HepG2 (cell line): ENCODE data around the gene DIPK1C. TPM values are rescaled to one million over a fixed set of nuclear protein-coding genes. Genes with fewer than 3 reads are reported as not detected.
A peak's percentile ranks its signal among the peaks of the same experiment; 100 is the strongest.

Experiments
- CCDC6 ChIP-seq: sonication (generic); formaldehyde crosslinking; IDR thresholded peaks from 2 replicates; pipeline ENCODE4 v1.8.1; 2022; ENCODE audit warnings: mild to moderate bottlenecking, missing genetic modification reagents, moderate library complexity
- CENPT ChIP-seq: sonication (generic); formaldehyde crosslinking; IDR thresholded peaks from 2 replicates; pipeline ENCODE4 v1.8.0; 2022; ENCODE audit warnings: low read depth, mild to moderate bottlenecking, moderate library complexity, missing genetic modification reagents
- DNMT1 ChIP-seq: sonication (generic); formaldehyde crosslinking; IDR thresholded peaks from 2 replicates; pipeline ENCODE4 v1.5.1; 2020; ENCODE audit warnings: mild to moderate bottlenecking, missing genetic modification reagents
- FOXK1 ChIP-seq: sonication (generic); formaldehyde crosslinking; IDR thresholded peaks from 2 replicates; pipeline ENCODE4 v1.4.0; 2020; ENCODE audit warnings: low read depth, missing genetic modification reagents, borderline replicate concordance
- HDAC2 ChIP-seq: sonication (generic); formaldehyde crosslinking; IDR thresholded peaks from 2 replicates; pipeline ENCODE4 v1.4.0; 2020; ENCODE audit warnings: missing genetic modification reagents
- HMGA1 ChIP-seq: sonication (generic); formaldehyde crosslinking; conservative IDR thresholded peaks from 2 replicates; pipeline ENCODE4 v1.4.0; 2020; ENCODE audit warnings: missing genetic modification reagents
- IKZF4 ChIP-seq: sonication (generic); formaldehyde crosslinking; IDR thresholded peaks from 2 replicates; pipeline ENCODE4 v1.5.1; 2020; ENCODE audit warnings: borderline replicate concordance, mild to moderate bottlenecking, low read depth, missing genetic modification reagents; ENCODE audit errors: not compliant biosample characterization
- PCBP2 ChIP-seq: fragments of 200-400 bp; formaldehyde crosslinking; optimal IDR thresholded peaks from 2 replicates; pipeline ENCODE3; 2018; ENCODE audit warnings: low read length, low read depth; ENCODE audit not compliant: poor library complexity, severe bottlenecking
- RELA ChIP-seq: sonication (generic); formaldehyde crosslinking; IDR thresholded peaks from 2 replicates; pipeline ENCODE4 v1.4.0; 2020; ENCODE audit warnings: missing genetic modification reagents
- RFXANK ChIP-seq: IDR thresholded peaks from 2 replicates; pipeline ENCODE4 v1.6.1; 2016
- SMAD9 ChIP-seq: sonication (generic); formaldehyde crosslinking; IDR thresholded peaks from 2 replicates; pipeline ENCODE4 v1.5.1; 2020; ENCODE audit warnings: mild to moderate bottlenecking, missing genetic modification reagents
- U2AF2 ChIP-seq: fragments of 200-400 bp; formaldehyde crosslinking; IDR thresholded peaks from 2 replicates; pipeline ENCODE4 v1.6.1; 2017; ENCODE audit warnings: low read depth, mild to moderate bottlenecking, low read length
- WIZ ChIP-seq: sonication (generic); formaldehyde crosslinking; IDR thresholded peaks from 2 replicates; pipeline ENCODE4 v1.5.1; 2020; ENCODE audit warnings: mild to moderate bottlenecking, missing genetic modification reagents
- ZBTB7A ChIP-seq: sonication (generic); formaldehyde crosslinking; IDR thresholded peaks from 2 replicates; pipeline ENCODE4 v1.8.0; 2022; ENCODE audit warnings: mild to moderate bottlenecking, missing genetic modification reagents
- ZNF460 ChIP-seq: sonication (generic); formaldehyde crosslinking; IDR thresholded peaks from 2 replicates; pipeline ENCODE4 v1.5.1; 2020; ENCODE audit warnings: missing genetic modification reagents, mild to moderate bottlenecking, borderline replicate concordance
- ZNF781 ChIP-seq: sonication (generic); formaldehyde crosslinking; IDR thresholded peaks from 2 replicates; pipeline ENCODE4 v1.5.1; 2020; ENCODE audit warnings: borderline replicate concordance, mild to moderate bottlenecking, missing genetic modification reagents; ENCODE audit errors: not compliant biosample characterization
- ZNF782 ChIP-seq: sonication (generic); formaldehyde crosslinking; IDR thresholded peaks from 2 replicates; pipeline ENCODE4 v1.4.0; 2020; ENCODE audit warnings: missing genetic modification reagents, mild to moderate bottlenecking, borderline replicate concordance
- polyA plus RNA-seq, 8 experiments: library from polyadenylated mRNA; depleted of rRNA in 3 of 8; stranded (reverse) in 7 of 8; unstranded in 1 of 8; fragments of >200 nt; fragmentation: Illumina TruSeq in 4 of 8; extraction: Trizol in 4 of 8; gene quantifications; 2 replicates each; pipeline versions ENCODE4 v1.2.1 to v1.2.3, GENCODE V29; 2011 to 2016; ENCODE audit warnings: low read depth in 4 of 8, missing spikeins in 1 of 8, mixed read lengths in 1 of 8; ENCODE audit not compliant: insufficient read depth in 1 of 8
- total RNA-seq, 5 experiments: library from RNA; depleted of rRNA; stranded (reverse); fragments of >200 nt; fragmentation: Illumina TruSeq; extraction: Trizol; gene quantifications; 2 replicates each; pipeline ENCODE4 v1.2.3, GENCODE V29; 2016; ENCODE audit warnings: low read depth in 1 of 5
- TF ChIP-seq, protein P1 (sequence below): IDR thresholded peaks from 2 replicates; pipeline ENCODE4 v1.6.1; 2016; ENCODE audit warnings: control low read depth
- TF ChIP-seq, protein P2 (sequence below): sonication (generic); formaldehyde crosslinking; IDR thresholded peaks from 2 replicates; pipeline ENCODE4 v1.8.1; 2023; ENCODE audit warnings: mild to moderate bottlenecking, missing genetic modification reagents
- TF ChIP-seq, protein P3 (sequence below): sonication (generic); formaldehyde crosslinking; IDR thresholded peaks from 2 replicates; pipeline ENCODE4 v1.4.0; 2020; ENCODE audit warnings: mild to moderate bottlenecking, missing genetic modification reagents
- TF ChIP-seq, protein P4 (sequence below): sonication (generic); formaldehyde crosslinking; IDR thresholded peaks from 2 replicates; pipeline ENCODE4 v1.5.0; 2020; ENCODE audit warnings: mild to moderate bottlenecking, missing genetic modification reagents
- TF ChIP-seq, protein P5 (sequence below): sonication (generic); formaldehyde crosslinking; IDR thresholded peaks from 2 replicates; pipeline ENCODE4 v1.8.0; 2022; ENCODE audit warnings: mild to moderate bottlenecking, missing genetic modification reagents

DIPK1C gene
- total and polyA plus RNA-seq, 2 of the 13 experiments (the other 11 are each of a cell fraction or from before 2014, with no cell fraction given) = 1.8 TPM; not detected in 1

DNA sequence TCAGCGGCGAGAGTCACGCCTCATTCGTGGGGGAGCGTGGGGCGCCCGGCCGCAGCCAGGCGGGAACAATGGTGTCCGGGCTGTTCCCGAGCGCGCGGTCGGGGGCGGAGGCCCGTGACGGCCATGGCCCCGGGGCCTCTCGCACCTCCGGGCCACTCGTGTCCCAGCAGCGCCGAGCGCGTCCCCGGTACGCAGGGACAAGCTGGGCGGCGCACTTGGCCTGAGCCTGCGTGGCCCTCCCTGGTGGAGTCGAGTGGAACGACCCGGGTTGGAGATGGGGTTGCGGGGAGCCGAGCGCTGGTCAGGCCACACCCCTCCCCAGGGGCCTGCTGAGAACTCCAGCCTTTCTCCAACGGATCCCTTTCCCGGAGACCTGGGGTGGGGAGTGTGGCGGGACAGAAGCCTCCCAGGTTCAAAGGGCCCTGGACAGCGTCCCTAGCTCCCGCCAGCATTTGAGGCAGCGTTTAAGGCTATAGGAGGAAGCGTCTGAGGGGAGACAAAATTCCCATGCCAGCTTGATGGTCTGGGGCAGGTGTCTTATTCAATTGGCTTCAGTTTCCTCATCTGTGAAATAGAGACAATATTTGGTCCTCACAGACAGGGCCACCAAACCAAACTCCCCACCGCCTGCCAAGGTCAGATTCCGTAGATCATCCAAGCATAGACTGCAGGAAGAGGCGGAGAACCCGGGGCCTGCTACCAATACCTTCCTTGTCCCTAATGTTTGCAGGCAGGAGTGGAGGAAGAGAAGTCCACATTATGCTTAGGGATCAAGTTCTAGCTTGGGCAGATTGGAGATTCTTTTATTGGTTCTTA is 39.6 kb upstream of the DIPK1C start (continued):
- TF ChIP-seq CENPT (0 out of 2 replicates have a peak, but pooled peaks have one; percentile 27), ZNF781 (CRISPR knock-in tag) (no peak), WIZ (CRISPR knock-in tag) (no peak), ZNF782 (CRISPR knock-in tag) (0 out of 2 replicates have a peak, but pooled peaks have one; percentile 45), IKZF4 (CRISPR knock-in tag) (no peak), PCBP2 (no peak), ZNF460 (CRISPR knock-in tag) (no peak), FOXK1 (CRISPR knock-in tag) (no peak), RFXANK (0 out of 2 replicates have a peak, but pooled peaks have one; percentile 11), ZBTB7A (CRISPR knock-in tag) (no peak), HDAC2 (CRISPR knock-in tag) (no peak; the same call in 1 of the 2 replicates), RELA (CRISPR knock-in tag) (0 out of 2 replicates have a peak, but pooled peaks have one; percentile 46), HMGA1 (CRISPR knock-in tag) (no peak), DNMT1 (CRISPR knock-in tag) (no peak), U2AF2 (no peak), SMAD9 (CRISPR knock-in tag) (no peak), CCDC6 (CRISPR knock-in tag) (no peak; the same call in 1 of the 2 replicates)
- TF ChIP-seq, protein P1, sequence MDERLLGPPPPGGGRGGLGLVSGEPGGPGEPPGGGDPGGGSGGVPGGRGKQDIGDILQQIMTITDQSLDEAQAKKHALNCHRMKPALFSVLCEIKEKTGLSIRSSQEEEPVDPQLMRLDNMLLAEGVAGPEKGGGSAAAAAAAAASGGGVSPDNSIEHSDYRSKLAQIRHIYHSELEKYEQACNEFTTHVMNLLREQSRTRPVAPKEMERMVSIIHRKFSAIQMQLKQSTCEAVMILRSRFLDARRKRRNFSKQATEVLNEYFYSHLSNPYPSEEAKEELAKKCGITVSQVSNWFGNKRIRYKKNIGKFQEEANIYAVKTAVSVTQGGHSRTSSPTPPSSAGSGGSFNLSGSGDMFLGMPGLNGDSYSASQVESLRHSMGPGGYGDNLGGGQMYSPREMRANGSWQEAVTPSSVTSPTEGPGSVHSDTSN = no peak
- TF ChIP-seq, protein P2, sequence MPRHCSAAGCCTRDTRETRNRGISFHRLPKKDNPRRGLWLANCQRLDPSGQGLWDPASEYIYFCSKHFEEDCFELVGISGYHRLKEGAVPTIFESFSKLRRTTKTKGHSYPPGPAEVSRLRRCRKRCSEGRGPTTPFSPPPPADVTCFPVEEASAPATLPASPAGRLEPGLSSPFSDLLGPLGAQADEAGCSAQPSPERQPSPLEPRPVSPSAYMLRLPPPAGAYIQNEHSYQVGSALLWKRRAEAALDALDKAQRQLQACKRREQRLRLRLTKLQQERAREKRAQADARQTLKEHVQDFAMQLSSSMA (CRISPR knock-in tag) = 0 out of 2 replicates have a peak, but pooled peaks have one; percentile 18
- TF ChIP-seq, protein P3, sequence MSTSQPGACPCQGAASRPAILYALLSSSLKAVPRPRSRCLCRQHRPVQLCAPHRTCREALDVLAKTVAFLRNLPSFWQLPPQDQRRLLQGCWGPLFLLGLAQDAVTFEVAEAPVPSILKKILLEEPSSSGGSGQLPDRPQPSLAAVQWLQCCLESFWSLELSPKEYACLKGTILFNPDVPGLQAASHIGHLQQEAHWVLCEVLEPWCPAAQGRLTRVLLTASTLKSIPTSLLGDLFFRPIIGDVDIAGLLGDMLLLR (CRISPR knock-in tag) = 0 out of 2 replicates have a peak, but pooled peaks have one; percentile 14
- TF ChIP-seq, protein P4, sequence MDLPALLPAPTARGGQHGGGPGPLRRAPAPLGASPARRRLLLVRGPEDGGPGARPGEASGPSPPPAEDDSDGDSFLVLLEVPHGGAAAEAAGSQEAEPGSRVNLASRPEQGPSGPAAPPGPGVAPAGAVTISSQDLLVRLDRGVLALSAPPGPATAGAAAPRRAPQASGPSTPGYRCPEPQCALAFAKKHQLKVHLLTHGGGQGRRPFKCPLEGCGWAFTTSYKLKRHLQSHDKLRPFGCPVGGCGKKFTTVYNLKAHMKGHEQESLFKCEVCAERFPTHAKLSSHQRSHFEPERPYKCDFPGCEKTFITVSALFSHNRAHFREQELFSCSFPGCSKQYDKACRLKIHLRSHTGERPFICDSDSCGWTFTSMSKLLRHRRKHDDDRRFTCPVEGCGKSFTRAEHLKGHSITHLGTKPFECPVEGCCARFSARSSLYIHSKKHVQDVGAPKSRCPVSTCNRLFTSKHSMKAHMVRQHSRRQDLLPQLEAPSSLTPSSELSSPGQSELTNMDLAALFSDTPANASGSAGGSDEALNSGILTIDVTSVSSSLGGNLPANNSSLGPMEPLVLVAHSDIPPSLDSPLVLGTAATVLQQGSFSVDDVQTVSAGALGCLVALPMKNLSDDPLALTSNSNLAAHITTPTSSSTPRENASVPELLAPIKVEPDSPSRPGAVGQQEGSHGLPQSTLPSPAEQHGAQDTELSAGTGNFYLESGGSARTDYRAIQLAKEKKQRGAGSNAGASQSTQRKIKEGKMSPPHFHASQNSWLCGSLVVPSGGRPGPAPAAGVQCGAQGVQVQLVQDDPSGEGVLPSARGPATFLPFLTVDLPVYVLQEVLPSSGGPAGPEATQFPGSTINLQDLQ (CRISPR knock-in tag) = no peak
- TF ChIP-seq, protein P5, sequence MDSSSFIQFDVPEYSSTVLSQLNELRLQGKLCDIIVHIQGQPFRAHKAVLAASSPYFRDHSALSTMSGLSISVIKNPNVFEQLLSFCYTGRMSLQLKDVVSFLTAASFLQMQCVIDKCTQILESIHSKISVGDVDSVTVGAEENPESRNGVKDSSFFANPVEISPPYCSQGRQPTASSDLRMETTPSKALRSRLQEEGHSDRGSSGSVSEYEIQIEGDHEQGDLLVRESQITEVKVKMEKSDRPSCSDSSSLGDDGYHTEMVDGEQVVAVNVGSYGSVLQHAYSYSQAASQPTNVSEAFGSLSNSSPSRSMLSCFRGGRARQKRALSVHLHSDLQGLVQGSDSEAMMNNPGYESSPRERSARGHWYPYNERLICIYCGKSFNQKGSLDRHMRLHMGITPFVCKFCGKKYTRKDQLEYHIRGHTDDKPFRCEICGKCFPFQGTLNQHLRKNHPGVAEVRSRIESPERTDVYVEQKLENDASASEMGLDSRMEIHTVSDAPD (CRISPR knock-in tag) = 0 out of 2 replicates have a peak, but pooled peaks have one; percentile 32
